GM12891 (cell line): Measurements from ENCODE around the gene ILF3.
"Not testable (repeated sequence)": the region's sequence is repeated elsewhere in the genome, so short reads cannot be mapped to it uniquely, and the experiment has no call there.

ENCODE experiments used
- DNase-seq: peaks from one replicate; pipeline ENCODE4 v3.0.0; 2011; ENCODE audit warnings: low spot score; ENCODE audit not compliant: insufficient read length
- FAIRE-seq: peaks from 2 replicates; lab custom pipeline; 2011; peaks lifted over from hg19 to GRCh38; lab: Jason Lieb, UNC
- PAX5 ChIP-seq: IDR thresholded peaks from 2 replicates; pipeline ENCODE4 v1.6.1; 2011; ENCODE audit warnings: low read length, moderate library complexity, mild to moderate bottlenecking; ENCODE audit not compliant: insufficient read depth, severe bottlenecking
- POLR2A ChIP-seq: IDR thresholded peaks from 2 replicates; pipeline ENCODE4 v1.6.1; 2011; ENCODE audit warnings: low read depth, low read length, control low read depth
- POLR2AphosphoS5 ChIP-seq: IDR thresholded peaks from 2 replicates; pipeline ENCODE4 v1.6.1; 2011; ENCODE audit warnings: low read depth, low read length, control low read depth
- POU2F2 ChIP-seq: IDR thresholded peaks from 2 replicates; pipeline ENCODE4 v1.6.1; 2011; ENCODE audit warnings: low read depth, mild to moderate bottlenecking, control low read depth, low read length, moderate library complexity
- SPI1 ChIP-seq: IDR thresholded peaks from 2 replicates; pipeline ENCODE4 v1.6.1; 2011; ENCODE audit warnings: low read depth, low read length, control low read depth
- TAF1 ChIP-seq: IDR thresholded peaks from 2 replicates; pipeline ENCODE4 v1.6.1; 2011; ENCODE audit warnings: low read depth, low read length, control low read depth

The ILF3 gene

DNA sequence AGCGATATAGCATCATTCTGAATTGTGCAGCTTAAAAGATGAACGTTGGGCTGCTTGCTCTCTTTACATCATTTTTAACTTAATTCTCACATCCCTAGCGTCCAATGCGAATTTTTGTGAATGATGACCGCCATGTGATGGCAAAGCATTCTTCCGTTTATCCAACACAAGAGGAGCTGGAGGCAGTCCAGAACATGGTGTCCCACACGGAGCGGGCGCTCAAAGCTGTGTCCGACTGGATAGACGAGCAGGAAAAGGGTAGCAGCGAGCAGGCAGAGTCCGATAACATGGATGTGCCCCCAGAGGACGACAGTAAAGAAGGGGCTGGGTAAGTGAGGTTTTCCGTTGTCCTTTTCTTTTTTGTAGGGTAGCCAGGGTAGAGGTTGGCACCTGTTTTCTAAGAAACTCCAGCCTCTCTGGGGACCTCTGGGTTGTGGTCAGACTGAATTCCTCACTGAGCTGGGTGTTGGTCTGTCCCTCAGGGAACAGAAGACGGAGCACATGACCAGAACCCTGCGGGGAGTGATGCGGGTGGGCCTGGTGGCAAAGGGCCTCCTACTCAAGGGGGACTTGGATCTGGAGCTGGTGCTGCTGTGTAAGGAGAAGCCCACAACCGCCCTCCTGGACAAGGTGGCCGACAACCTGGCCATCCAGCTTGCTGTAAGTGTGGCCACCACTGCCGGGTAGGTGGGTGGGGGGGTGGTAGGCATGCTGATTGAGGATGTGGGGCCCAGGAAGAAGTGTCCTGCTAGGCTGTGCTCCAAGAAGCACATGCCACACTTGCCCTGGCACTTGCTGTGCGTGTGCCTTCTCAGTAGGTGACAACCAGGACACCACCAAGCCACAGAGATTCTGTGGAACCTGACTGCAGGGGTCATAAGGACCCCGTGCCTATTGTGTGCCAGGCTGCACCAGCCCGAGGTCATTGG lies 17.0 kb downstream of the ILF3 start:
- FAIRE-seq, result no peak
- TF ChIP-seq POLR2A (no peak; the same call in 1 of the 2 replicates), TAF1 (no peak), POLR2AphosphoS5 (no peak), PAX5 (no peak), SPI1 (no peak), POU2F2 (no peak)
- no peak for DNase-seq

DNA sequence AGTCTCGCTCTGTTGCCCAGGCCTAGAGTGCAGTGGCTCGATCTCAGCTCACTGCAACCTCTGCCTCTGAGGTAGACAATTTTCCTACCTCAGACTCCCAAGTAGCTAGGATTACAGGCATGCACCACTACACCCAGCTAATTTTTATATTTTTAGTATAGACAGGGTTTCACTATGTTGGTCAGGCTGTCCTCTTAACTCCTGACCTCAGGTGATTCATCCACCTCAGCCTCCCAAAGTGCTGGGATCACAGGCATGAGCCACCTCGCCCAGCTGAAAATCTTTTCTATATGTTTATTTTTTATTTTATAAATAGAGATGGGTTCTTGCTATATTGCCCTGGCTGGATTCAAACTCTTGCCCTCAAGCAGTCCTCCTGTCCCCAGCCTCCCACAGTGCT lies 17.8 kb downstream of the ILF3 start:
- not testable (repeated sequence) for DNase-seq, FAIRE-seq

DNA sequence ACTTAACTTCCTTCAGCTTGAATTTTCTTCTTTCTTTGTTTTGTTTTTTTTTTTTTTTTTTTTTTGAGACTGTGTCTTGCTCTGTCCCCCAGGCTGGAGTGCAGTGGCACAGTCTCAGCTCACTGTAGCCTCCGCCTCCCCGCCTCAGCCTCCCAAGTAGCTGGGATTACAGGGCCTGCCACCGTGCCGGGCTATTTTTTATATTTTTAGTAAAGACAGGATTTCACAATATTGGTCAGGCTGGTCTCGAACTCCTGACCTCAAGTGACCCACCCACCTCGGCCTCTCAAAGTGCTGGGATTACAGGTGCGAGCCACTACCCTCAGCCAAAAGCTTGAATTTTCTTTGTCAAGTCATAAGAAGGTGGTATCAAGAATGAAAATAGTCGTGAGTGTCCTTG lies 21.1 kb downstream of the ILF3 start:
- DNase-seq, FAIRE-seq: not testable (repeated sequence)

DNA sequence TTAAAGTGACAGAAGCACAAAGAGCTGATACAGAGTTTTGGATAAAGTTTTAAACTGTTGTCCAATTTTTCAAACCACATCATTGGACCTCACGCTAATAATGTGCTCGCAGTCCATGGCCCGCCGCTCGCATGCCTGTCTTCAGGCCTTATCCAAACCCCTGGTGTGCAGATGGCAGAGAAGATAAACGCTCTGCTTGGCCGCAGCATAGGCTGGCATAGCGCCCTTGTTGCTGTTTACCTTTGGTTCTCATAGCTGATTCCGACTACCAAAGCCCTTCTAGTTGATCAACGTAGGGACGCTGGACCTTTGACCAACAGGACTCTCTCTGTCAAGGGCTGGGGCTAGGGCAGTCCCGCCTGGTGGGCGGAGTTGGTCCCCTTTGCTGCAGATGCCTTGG lies 23.6 kb downstream of the ILF3 start:
- DNase-seq (no peak), FAIRE-seq (no peak)
- no peak for TF ChIP-seq POU2F2
- no peak for TF ChIP-seq TAF1
- no peak for TF ChIP-seq POLR2AphosphoS5
- TF ChIP-seq SPI1, result no peak
- TF ChIP-seq POLR2A, result no peak
- no peak for TF ChIP-seq PAX5

DNA sequence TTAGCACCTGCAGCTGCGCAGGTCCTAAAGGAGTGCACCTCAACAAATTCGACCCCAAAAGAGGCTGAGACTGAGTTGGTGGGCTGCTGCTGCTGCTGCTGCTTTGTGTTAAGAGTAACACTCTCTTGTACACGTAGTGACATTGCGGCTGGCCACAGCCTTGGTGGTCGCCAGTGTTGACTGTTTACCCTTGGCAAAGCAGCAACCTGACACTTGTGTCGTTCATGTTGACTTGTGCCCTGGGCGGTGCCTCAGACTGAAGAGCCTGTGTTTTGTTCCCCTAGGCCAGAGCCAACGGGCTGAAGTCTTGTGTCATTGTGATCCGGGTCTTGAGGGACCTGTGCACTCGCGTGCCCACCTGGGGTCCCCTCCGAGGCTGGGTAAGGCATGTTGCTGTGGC lies 24.7 kb downstream of the ILF3 start:
- no peak for TF ChIP-seq POU2F2
- TF ChIP-seq POLR2A, result peak; percentile 35; the same call in 1 of the 2 replicates
- peak; percentile 49; the same call in 1 of the 2 replicates for TF ChIP-seq POLR2AphosphoS5
- TF ChIP-seq TAF1, result no peak
- TF ChIP-seq PAX5, result no peak
- TF ChIP-seq SPI1, result no peak
- no peak for FAIRE-seq

DNA sequence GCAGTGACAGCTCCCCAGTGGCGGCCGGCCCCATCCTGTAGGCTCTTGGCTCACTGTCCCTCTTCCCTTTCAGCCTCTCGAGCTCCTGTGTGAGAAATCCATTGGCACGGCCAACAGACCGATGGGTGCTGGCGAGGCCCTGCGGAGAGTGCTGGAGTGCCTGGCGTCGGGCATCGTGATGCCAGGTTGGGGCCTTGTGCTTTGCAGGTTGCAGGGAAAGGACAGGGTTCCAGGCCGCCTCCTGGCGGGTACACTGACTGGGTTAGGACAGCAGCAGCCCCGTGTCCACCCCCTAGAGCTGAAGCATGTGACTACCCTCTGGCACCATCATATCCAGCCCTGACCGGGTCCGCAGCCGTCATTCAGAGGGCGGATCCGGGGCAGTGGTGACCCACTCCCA lies 25.6 kb downstream of the ILF3 start:
- TF ChIP-seq POU2F2, result no peak
- TF ChIP-seq SPI1, result no peak
- no peak for TF ChIP-seq POLR2A
- no peak for TF ChIP-seq POLR2AphosphoS5
- no peak for TF ChIP-seq TAF1
- TF ChIP-seq PAX5, result no peak
- no peak for FAIRE-seq
- DNase-seq, result no peak

More for the DNA sequence above, 24.7 kb downstream of the ILF3 start:
- DNase-seq, result no peak

DNA sequence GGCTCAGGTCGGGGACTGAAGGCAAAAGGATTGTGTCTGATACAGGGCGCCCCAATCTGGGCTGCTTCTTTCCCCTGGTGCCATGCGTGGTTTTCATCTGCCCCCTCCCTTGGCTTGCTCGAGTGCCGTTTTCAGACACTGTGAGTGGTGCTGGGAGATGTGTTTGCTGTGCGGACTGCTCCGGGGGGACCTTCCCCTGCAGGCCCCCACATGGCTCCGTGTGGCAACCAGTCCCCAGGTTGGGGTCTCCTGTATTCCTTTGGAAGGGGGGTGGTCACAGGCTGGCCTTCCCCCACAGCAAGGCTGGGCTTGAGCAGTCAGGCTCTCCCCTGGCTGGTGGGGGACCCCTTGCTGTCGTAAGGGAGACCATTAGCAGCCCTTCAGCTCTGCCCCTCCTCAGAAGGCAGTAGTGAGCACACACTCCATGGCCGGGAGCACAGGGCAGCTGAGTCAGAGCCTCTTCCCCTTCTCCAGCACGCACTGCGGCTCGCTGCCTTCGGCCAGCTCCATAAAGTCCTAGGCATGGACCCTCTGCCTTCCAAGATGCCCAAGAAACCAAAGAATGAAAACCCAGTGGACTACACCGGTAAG lies 26.5 kb downstream of the ILF3 start:
- DNase-seq (no peak), FAIRE-seq (no peak)
- TF ChIP-seq POLR2A, result peak; percentile 45
- no peak for TF ChIP-seq PAX5
- TF ChIP-seq TAF1, result no peak
- no peak for TF ChIP-seq POU2F2
- no peak for TF ChIP-seq SPI1
- TF ChIP-seq POLR2AphosphoS5, result peak; percentile 50; the same call in 1 of the 2 replicates

DNA sequence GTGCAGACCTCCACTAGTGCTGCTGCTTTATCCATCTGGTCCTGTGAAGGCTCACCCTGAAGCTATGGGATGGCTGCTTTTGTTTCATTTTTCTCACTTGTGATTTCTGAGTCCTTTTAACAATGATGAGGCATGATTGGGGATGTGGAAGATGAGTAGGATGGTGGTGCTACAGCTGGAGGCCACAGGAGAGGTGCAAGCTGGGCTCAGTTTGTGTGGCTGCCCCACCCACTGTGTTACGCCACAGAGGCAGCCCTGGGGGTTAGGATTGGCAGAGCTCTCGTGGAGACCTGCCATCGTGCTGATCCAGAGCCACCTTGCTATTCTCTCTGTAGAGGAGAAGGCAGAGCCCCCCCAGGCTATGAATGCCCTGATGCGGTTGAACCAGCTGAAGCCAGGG lies 27.5 kb downstream of the ILF3 start:
- TF ChIP-seq SPI1 (no peak), PAX5 (no peak), POU2F2 (no peak), TAF1 (no peak), POLR2A (no peak; the same call in 1 of the 2 replicates), POLR2AphosphoS5 (no peak)
- DNase-seq (no peak), FAIRE-seq (no peak)

DNA sequence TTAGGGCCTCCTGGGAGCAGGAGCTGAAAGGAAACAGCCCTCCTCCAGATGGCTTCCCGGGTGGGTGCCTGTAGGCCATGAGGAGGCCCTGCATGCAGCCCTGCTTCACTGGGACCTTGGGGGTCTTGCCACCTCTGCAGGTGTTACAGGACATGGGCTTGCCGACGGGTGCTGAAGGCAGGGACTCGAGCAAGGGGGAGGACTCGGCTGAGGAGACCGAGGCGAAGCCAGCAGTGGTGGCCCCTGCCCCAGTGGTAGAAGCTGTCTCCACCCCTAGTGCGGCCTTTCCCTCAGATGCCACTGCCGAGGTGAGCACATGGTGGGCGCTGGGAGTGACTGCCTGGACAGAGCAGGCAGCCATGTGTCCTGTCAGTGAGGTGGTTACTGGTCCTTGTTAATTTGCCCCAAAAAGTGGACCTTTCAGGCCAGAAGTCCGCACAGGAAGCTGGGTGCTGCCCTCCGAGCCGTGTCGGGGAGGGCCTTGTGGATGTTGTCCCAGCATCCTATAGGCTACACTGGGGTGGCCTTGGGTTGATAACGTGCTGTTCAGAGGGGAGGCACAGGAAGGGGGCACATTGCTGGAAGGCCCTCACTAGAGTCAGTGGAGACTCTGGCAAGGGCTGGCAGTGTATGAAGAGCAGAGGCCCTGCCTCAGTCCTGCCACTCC lies 28.4 kb downstream of the ILF3 start:
- TF ChIP-seq POLR2A, result peak; percentile 16; the same call in 1 of the 2 replicates
- no peak for TF ChIP-seq TAF1
- DNase-seq, result no peak
- FAIRE-seq, result no peak

DNA sequence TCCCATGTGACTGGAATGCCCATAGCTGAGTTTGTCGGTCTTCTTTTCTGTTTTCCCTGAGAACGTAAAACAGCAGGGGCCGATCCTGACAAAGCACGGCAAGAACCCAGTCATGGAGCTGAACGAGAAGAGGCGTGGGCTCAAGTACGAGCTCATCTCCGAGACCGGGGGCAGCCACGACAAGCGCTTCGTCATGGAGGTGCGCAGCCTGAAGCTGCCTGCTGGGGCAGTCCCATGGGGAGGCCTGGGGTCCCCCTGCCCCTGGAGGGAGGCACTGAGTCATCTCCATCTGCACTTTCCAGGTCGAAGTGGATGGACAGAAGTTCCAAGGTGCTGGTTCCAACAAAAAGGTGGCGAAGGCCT lies 28.9 kb downstream of the ILF3 start:
- no peak for DNase-seq
- no peak for FAIRE-seq
- no peak for TF ChIP-seq TAF1
- no peak for TF ChIP-seq POLR2AphosphoS5
- TF ChIP-seq POU2F2, result no peak
- no peak for TF ChIP-seq PAX5
- no peak for TF ChIP-seq POLR2A
- no peak for TF ChIP-seq SPI1
